ENCODE results near the gene OTUB1. TPM values are rescaled to one million over a fixed set of nuclear protein-coding genes. Genes with fewer than 3 reads are reported as not detected.

The OTUB1 gene
- polyA plus RNA-seq, 2 of the 4 experiments (the other 2 are of a cell fraction), result 97.4 to 113 TPM

DNA sequence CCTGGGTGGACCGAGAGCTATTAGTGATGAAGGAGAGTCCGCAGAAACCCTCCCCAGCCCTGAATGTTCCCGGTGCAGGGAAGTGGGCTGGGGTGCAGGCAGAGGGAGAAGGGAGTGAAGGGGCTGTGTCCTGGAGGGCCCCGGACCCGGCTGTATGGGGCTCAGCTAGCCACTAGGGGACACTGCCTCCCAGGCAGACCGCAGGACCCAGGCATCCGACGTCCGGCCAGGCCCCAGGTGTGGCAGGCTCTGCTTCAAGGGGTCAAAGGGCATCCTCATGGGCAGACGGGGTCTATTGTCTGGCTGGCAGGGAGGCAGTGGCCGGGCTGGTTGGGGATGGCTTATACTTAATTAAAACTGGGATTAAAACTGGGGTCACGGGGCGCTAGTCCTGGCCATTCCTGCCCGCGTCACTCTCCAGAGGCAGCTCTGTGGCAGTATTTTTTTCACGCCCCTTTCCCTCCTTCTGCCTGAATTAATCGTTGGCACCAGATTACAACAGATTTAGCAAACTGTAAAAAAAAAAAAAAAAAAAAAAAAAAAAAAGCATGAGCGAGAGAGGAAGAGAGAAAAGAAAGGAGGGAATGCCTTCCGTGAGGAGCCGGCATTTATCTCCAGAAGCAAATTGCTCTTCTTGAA is 54.6 kb downstream of the OTUB1 start:
- no peak for TF ChIP-seq TP53 (CRISPR knock-in tag; IDR thresholded peaks at IDR 0.05)
- TF ChIP-seq JUN (IDR thresholded peaks at IDR 0.05), result no peak
- no peak for TF ChIP-seq JUNB (IDR thresholded peaks at IDR 0.05)
- TF ChIP-seq SMC3 (IDR thresholded peaks at IDR 0.05), result peak; percentile 56
- TF ChIP-seq EHMT2 (IDR thresholded peaks at IDR 0.05; ENCODE audit: low read depth), result no peak
- peak; percentile 51 for TF ChIP-seq CTCF (IDR thresholded peaks at IDR 0.05)
- TF ChIP-seq FOXS1 (CRISPR knock-in tag; IDR thresholded peaks at IDR 0.05), result no peak
- no peak for TF ChIP-seq TFCP2L1 (CRISPR knock-in tag; IDR thresholded peaks at IDR 0.05)
- no peak for TF ChIP-seq NPAS2 (CRISPR knock-in tag; IDR thresholded peaks at IDR 0.05; ENCODE audit: borderline replicate concordance)
- TF ChIP-seq, protein P1, sequence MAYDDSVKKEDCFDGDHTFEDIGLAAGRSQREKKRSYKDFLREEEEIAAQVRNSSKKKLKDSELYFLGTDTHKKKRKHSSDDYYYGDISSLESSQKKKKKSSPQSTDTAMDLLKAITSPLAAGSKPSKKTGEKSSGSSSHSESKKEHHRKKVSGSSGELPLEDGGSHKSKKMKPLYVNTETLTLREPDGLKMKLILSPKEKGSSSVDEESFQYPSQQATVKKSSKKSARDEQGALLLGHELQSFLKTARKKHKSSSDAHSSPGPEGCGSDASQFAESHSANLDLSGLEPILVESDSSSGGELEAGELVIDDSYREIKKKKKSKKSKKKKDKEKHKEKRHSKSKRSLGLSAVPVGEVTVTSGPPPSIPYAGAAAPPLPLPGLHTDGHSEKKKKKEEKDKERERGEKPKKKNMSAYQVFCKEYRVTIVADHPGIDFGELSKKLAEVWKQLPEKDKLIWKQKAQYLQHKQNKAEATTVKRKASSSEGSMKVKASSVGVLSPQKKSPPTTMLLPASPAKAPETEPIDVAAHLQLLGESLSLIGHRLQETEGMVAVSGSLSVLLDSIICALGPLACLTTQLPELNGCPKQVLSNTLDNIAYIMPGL (CRISPR knock-in tag; IDR thresholded peaks at IDR 0.05; ENCODE audit: borderline replicate concordance), result no peak
- no peak for TF ChIP-seq HOXA7 (CRISPR knock-in tag; IDR thresholded peaks at IDR 0.05)
- no peak for TF ChIP-seq HOXB5 (CRISPR knock-in tag; IDR thresholded peaks at IDR 0.05)
- TF ChIP-seq RAD21 (conservative IDR thresholded peaks at IDR 0.05 in 1 of 2, IDR thresholded peaks at IDR 0.05 in 1 of 2), result peak; percentile 78 to 89
- TF ChIP-seq CEBPB (IDR thresholded peaks at IDR 0.05), result no peak
- no peak for TF ChIP-seq NFE2L2 (conservative IDR thresholded peaks at IDR 0.05; ENCODE audit: low read length)
- TF ChIP-seq CBX8 (IDR thresholded peaks at IDR 0.05), result no peak
- no peak for TF ChIP-seq NR3C1 (IDR thresholded peaks at IDR 0.05)
- DNase-seq (ENCODE audit: low read depth in 1 of 2, low spot score in 1 of 2) (peak; percentile 52 to 58), ATAC-seq (peak; percentile 31 to 84; a peak in 4 of 6 replicates), FAIRE-seq (no peak)
- no peak overlapping the region for H3K4me3 ChIP-seq
- no peak overlapping the region for H3K27ac ChIP-seq
- POLR2A ChIA-PET, result no interaction called here
- WGBS (ENCODE audit: missing lambda C conversion rate), result 61% methylated on average over 19 of the region's 20 CpGs
- 0 out of 3 replicates have a peak, but pooled peaks cover 3% of the 10 kb centered on the region for H3K4me1 ChIP-seq
- CTCF ChIA-PET, result interaction anchor here (0.6 to 11.5 kb wide), 16 partner anchors 8 to 204 kb away, joined by 3 to 174 read pairs (median 4); no protein-coding TSS in a partner anchor
- no peaks in the 10 kb centered on the region for H3K9me3 ChIP-seq
- H3K4me2 ChIP-seq, result no peak overlapping the region

- POLR2A ChIA-PET, result no interaction called here
- ATAC-seq, result no peak
- no peaks in the 10 kb centered on the region for H3K4me1 ChIP-seq
- CTCF ChIA-PET, result interaction anchor here (0.6 to 11.5 kb wide), 4 partner anchors 94 to 181 kb away, joined by 3 to 174 read pairs (median 4); no protein-coding TSS in a partner anchor
- H3K4me2 ChIP-seq, result no peak overlapping the region
- DNase-seq (ENCODE audit: low read depth in 1 of 2, low spot score in 1 of 2), result no peak
- TF ChIP-seq EHMT2 (IDR thresholded peaks at IDR 0.05; ENCODE audit: low read depth), result no peak
- no peak for TF ChIP-seq MAX (IDR thresholded peaks at IDR 0.05)
- no peak for TF ChIP-seq ZFP36 (IDR thresholded peaks at IDR 0.05; ENCODE audit: borderline replicate concordance, partially characterized antibody)
- no peak for TF ChIP-seq JUNB (IDR thresholded peaks at IDR 0.05)
- TF ChIP-seq ZNF302 (CRISPR knock-in tag; IDR thresholded peaks at IDR 0.05), result no peak
- TF ChIP-seq ATOH8 (CRISPR knock-in tag; IDR thresholded peaks at IDR 0.05; ENCODE audit: low read depth), result no peak
- TF ChIP-seq ZSCAN20 (CRISPR knock-in tag; IDR thresholded peaks at IDR 0.05), result no peak
- no peak for TF ChIP-seq POLR2AphosphoS2 (conservative IDR thresholded peaks at IDR 0.05; ENCODE audit: low read length)
- no peak for TF ChIP-seq CHD2 (IDR thresholded peaks at IDR 0.05; ENCODE audit: low read length, partially characterized antibody)
- no peak for TF ChIP-seq SMC3 (IDR thresholded peaks at IDR 0.05)
- TF ChIP-seq SREBF2 (IDR thresholded peaks at IDR 0.05), result no peak
- no peak for TF ChIP-seq TP53 (CRISPR knock-in tag; IDR thresholded peaks at IDR 0.05)
- no peak overlapping the region for H3K4me3 ChIP-seq
- no peak overlapping the region for H3K27ac ChIP-seq
- no peaks in the 10 kb centered on the region for H3K9me3 ChIP-seq
- WGBS (ENCODE audit: missing lambda C conversion rate), result 87% methylated on average over 9 of the region's 9 CpGs
- no peak for FAIRE-seq
These were observed 55.6 kb downstream of the OTUB1 start for GRCh38 chr11:64041846-64042245.
